Measurements from ENCODE around the gene RAP1B.
"Not testable (repeated sequence)": the region's sequence is repeated elsewhere in the genome, so short reads cannot be mapped to it uniquely, and the experiment has no call there.

RAP1B gene

DNA sequence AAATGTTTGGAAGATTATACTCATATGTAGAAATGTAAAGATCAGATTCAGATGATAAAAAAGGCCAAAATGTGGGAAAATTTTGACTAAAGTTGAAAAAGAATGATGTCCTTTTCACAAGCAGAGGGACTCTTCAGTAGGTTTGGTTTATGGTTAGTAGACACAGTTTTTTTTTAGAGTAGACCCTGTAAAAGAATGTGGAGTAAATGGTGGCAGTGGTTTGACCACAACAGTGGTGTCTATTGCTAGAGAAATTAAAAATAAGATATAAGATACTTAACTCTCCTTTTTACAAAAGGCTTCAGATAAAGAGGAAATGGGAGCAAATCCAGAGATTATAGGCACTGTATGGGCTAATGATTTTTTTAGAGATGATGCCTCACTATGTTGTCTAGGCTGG, 21.8 kb downstream of the RAP1B start:
- DNase-seq (ENCODE audit: low spot score): no peak
- Mint-ChIP-seq H3K27ac (no peak overlapping the region), H3K27me3 (ENCODE audit: low read depth) (no peaks in the 10 kb centered on the region), H3K4me1 (ENCODE audit: low read depth) (peaks cover 40% of the 10 kb centered on the region), H3K36me3 (ENCODE audit: low read depth) (peaks cover 32% of the 10 kb centered on the region), H3K4me3 (no peak overlapping the region), H3K9me3 (peaks cover 8% of the 10 kb centered on the region)

DNA sequence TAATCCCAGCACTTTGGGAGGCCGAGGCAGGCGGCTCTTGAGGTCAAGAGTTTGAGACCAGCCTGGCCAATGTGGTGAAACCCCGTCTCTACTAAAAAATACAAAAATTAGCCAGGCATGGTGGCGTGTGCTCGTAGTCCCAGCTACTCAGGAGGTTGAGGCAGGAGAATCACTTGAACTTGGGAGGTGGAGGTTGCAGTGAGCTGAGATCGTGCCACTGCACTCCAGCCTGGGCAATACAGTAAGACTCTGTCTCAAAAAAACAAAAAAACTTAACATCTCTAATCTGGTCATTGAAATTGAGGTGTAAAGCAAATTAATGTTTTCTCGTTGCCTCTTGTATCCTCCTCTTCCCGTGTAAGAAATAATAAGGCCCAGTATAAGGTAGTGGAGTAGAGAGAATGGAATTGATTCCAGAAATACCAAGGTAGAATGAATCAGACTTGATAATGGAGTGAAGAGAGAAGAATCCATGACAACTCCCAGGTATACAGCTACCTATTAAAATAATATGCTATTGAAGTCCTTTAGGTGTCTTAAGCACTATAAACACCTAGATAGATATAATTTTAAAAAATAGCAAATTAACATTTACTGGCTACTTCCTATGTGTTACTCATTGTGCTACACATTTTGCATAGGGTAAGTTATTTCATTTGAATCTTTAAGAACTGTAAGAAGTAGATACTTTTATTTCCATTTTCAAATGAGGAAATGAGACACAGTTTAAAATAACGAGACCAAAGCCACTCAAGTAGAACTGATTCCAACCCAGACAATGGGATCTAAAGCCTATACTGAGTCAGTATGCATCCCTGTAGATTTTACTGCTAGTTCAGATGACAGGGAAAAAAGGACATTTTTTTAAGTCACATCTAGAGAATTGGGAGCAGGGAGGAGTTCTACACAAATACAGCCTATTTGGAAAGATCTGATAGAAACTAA, 23.2 kb downstream of the RAP1B start:
- H3K27me3 Mint-ChIP-seq (ENCODE audit: low read depth): no peaks in the 10 kb centered on the region
- peaks cover 22% of the 10 kb centered on the region for H3K36me3 Mint-ChIP-seq (ENCODE audit: low read depth)
- no peak overlapping the region for H3K4me3 Mint-ChIP-seq
- no peaks in the 10 kb centered on the region for H3K9me3 Mint-ChIP-seq
- peaks cover 43% of the 10 kb centered on the region for H3K4me1 Mint-ChIP-seq (ENCODE audit: low read depth)
- H3K27ac Mint-ChIP-seq: peak overlapping the region; percentile 35
- DNase-seq (ENCODE audit: low spot score): no peak

DNA sequence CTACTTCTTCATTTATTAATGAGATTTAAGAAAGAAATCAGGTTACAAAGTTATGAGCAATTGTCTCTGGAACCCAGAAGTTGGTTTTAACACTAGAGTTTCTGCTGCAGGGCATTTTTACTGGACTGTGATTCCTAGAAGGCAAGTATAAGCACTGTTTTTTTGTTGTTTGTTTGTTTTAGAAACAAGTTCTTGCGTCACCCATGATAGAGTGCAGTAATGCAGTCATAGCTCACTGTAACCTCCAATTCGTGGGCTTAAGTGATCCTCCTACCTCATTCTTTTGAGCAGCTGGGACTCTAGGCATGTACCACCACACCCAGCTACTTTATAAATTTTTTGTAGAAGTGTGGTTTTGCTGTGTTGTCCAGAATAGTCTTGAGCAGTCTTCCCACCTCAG, 25.6 kb downstream of the RAP1B start:
- Mint-ChIP-seq H3K27me3 (ENCODE audit: low read depth) (no peaks in the 10 kb centered on the region), H3K9me3 (no peaks in the 10 kb centered on the region), H3K36me3 (ENCODE audit: low read depth) (peaks cover 13% of the 10 kb centered on the region), H3K4me3 (no peak overlapping the region), H3K4me1 (ENCODE audit: low read depth) (peaks cover 47% of the 10 kb centered on the region), H3K27ac (no peak overlapping the region)
- no peak for DNase-seq (ENCODE audit: low spot score)

DNA sequence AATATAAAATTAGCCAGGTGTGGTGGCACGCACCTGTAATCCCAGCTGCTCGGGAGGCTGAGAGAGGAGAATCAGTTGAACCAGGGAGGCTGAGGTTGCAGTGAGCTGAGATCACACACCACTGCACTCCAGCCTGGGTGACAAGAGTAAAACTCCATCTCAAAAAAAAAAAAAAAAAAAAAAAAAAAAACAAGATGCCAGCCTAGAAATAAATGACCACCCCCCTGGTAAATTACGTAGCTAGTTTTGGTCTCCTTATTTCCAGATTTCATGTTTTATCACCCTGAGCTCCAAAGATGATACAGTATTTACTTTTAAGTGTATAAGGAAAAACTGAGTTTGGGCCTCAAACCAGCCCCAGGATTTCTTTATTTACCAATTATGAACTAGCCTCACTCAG, 26.7 kb downstream of the RAP1B start:
- not testable (repeated sequence) for H3K27me3 Mint-ChIP-seq (ENCODE audit: low read depth)

DNA sequence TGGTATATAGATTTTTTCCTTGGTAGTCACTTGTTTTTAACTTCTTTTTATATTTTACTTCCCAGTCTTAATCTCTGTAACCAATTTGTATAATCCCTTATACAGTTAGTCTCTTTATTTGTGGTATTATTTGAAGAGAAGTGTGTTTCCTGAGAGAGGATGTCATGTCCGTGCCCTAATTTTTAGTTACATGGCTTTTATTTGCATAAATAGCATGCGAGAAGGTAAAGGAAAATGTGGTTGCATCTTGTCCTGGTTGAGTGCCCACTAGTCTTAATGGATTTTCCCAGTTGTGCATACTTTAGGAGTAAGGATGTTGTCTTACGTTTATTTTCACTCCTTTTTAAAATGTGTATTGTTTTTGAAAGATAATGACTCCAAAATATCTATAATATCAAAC, 27.5 kb downstream of the RAP1B start:
- H3K4me3 Mint-ChIP-seq: no peak overlapping the region
- peaks cover 50% of the 10 kb centered on the region for H3K4me1 Mint-ChIP-seq (ENCODE audit: low read depth)
- peak overlapping the region; percentile 71 for H3K27ac Mint-ChIP-seq

More for the DNA sequence above, 26.7 kb downstream of the RAP1B start:
- not testable (repeated sequence) for H3K27ac Mint-ChIP-seq; H3K9me3 Mint-ChIP-seq; H3K4me3 Mint-ChIP-seq; DNase-seq (ENCODE audit: low spot score)
- Mint-ChIP-seq H3K4me1 (ENCODE audit: low read depth) (peaks cover 51% of the 10 kb centered on the region), H3K36me3 (ENCODE audit: low read depth) (peaks cover 13% of the 10 kb centered on the region)

DNA sequence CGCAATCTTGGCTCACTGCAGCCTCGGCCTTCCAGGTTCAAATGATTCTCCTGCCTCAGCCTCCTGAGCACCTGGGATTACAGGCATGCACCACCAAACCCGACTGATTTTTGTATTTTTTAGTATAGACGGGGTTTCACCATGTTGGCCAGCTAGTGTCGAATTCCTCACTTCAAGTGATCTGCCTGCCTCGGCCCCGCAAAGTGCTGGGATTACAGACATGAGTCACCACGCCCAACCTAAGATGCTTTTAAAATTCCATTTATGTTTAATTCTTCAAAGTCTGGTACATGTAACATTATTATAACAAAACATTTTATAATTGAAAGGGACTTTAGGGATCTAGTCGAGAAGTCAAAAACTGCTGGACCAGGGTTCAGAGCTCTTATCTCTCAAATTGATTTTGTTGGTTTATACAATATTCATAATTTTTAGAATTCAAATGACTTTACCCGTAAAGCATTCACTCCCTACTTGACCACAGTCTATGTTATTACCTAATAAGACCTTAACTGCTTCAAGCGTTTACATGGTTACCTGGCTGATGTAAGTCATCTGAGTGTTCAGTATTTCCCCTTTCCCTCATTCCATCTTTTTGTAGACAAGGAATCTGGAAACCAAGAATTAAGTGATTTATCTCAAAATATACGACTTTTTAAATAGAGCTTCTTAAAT, 28.2 kb downstream of the RAP1B start:
- Mint-ChIP-seq H3K36me3 (ENCODE audit: low read depth) (peaks cover 16% of the 10 kb centered on the region), H3K9me3 (no peaks in the 10 kb centered on the region)

More for the DNA sequence above, 27.5 kb downstream of the RAP1B start:
- Mint-ChIP-seq H3K9me3 (no peaks in the 10 kb centered on the region), H3K36me3 (ENCODE audit: low read depth) (peaks cover 16% of the 10 kb centered on the region), H3K27me3 (ENCODE audit: low read depth) (no peaks in the 10 kb centered on the region)
- DNase-seq (ENCODE audit: low spot score): no peak

DNA sequence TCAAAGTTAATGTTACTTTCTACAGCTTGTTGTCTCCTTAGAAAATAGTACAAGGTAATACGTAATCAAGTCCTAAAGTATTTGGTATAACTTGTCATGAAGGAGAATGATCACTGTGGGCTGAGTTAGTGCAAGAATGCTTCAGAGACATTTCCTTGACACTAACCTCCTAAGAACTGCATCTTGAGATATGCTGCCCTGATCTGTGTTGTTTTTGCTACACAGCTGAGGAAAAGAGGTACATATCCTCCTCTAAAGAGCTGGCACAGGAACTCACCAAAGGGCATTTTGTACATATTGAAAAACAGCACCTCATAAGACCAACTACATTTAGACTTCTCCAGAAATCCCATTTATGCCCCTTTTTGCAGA, 28.7 kb downstream of the RAP1B start:
- Mint-ChIP-seq H3K36me3 (ENCODE audit: low read depth) (peaks cover 19% of the 10 kb centered on the region), H3K27ac (no peak overlapping the region), H3K27me3 (ENCODE audit: low read depth) (no peaks in the 10 kb centered on the region), H3K9me3 (no peaks in the 10 kb centered on the region), H3K4me3 (no peak overlapping the region), H3K4me1 (ENCODE audit: low read depth) (peaks cover 47% of the 10 kb centered on the region)
- no peak for DNase-seq (ENCODE audit: low spot score)

More for the DNA sequence above, 28.2 kb downstream of the RAP1B start:
- no peaks in the 10 kb centered on the region for H3K27me3 Mint-ChIP-seq (ENCODE audit: low read depth)
- no peak for DNase-seq (ENCODE audit: low spot score)
- H3K4me1 Mint-ChIP-seq (ENCODE audit: low read depth): peaks cover 48% of the 10 kb centered on the region
- H3K27ac Mint-ChIP-seq: no peak overlapping the region
- H3K4me3 Mint-ChIP-seq: no peak overlapping the region

DNA sequence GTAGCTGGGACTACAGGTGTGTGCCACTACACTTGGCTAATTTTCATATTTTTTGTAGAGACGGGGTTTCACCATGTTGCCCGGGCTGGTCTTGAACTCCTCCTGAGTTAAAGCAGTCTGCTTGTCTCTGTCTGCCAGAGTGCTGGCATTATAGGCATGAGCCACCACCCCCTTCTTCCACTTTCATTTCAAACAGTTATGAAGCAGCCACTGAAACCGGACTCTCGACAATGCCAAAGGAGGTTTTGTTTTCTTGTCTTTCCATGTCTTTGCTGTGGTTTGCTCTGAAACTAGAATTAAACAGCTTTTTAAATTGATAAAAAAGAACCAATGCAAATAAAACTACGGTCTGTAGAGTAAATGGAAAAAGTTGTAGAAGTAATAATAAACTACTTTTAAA, 30.4 kb downstream of the RAP1B start:
- peak; percentile 57 for DNase-seq (ENCODE audit: low spot score)
- Mint-ChIP-seq H3K27me3 (ENCODE audit: low read depth) (no peaks in the 10 kb centered on the region), H3K9me3 (no peaks in the 10 kb centered on the region), H3K27ac (peak overlapping the region; percentile 58), H3K4me3 (peak overlapping the region; percentile 65), H3K4me1 (ENCODE audit: low read depth) (peaks cover 49% of the 10 kb centered on the region), H3K36me3 (ENCODE audit: low read depth) (peaks cover 23% of the 10 kb centered on the region)

DNA sequence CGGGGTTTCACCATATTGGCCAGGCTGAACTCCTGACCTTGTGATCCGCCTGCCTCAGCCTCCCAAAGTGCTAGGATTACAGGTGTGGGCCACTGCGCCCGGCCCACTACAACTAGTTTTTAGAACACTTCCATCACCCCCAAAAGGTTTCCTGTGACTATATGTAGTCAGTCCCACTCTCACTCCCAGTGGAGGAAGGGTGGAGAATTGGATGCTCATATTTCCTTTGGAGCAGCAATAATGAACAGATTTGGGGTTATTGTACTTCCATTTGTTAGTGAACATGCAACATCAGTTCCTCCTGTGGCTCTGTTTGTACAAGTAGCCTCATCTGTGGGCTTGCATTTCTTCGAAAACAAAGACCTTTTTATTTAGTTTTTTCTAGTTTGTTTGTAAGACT, 35.8 kb downstream of the RAP1B start:
- Mint-ChIP-seq H3K4me1 (ENCODE audit: low read depth) (peaks cover 37% of the 10 kb centered on the region), H3K36me3 (ENCODE audit: low read depth) (peaks cover 41% of the 10 kb centered on the region), H3K9me3 (no peaks in the 10 kb centered on the region), H3K4me3 (no peak overlapping the region), H3K27me3 (ENCODE audit: low read depth) (no peaks in the 10 kb centered on the region), H3K27ac (no peak overlapping the region)
- DNase-seq (ENCODE audit: low spot score): no peak

DNA sequence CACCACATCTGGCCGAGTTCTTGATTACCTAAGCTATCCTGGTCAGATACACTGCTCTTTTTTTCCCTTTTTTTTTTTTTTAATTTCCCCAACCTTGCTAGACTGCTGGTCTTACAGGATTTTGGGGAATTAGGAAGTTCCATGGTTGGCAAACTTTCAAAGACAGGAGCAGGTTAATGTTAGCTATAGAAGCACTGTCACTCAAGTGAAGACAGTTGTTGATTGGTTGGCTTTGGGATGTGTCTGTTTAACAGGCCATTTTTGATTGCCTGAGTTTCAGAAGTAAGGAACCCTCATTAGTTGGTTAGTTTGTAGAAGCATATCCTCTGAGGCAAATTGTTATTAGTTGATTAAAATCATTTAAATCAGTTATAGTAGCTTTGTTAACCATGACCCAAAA, 36.8 kb downstream of the RAP1B start:
- no peaks in the 10 kb centered on the region for H3K9me3 Mint-ChIP-seq
- peaks cover 29% of the 10 kb centered on the region for H3K4me1 Mint-ChIP-seq (ENCODE audit: low read depth)
- DNase-seq (ENCODE audit: low spot score): no peak
- H3K36me3 Mint-ChIP-seq (ENCODE audit: low read depth): peaks cover 40% of the 10 kb centered on the region
- no peaks in the 10 kb centered on the region for H3K27me3 Mint-ChIP-seq (ENCODE audit: low read depth)
- H3K4me3 Mint-ChIP-seq: no peak overlapping the region
- H3K27ac Mint-ChIP-seq: no peak overlapping the region

DNA sequence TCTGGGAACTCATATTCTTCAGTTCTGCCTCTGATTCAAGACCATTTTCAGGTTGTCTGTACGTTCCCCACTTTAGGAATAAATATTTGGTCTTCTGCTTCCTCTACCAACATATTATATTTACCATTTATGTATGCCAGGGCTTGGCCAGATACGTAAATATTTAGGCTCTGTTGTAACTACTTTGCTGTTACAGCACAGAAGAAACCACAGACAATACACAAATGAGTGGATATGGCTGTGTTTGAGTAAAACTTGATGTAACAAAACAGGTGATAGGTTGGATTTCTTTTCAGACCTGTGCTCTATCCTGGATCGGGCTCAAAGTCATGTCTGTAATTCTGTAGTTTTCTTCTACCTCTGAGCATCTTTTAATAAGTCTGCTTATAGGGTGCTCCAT, 37.5 kb downstream of the RAP1B start:
- no peak overlapping the region for H3K4me3 Mint-ChIP-seq
- H3K36me3 Mint-ChIP-seq (ENCODE audit: low read depth): peaks cover 38% of the 10 kb centered on the region
- H3K27ac Mint-ChIP-seq: no peak overlapping the region
- H3K4me1 Mint-ChIP-seq (ENCODE audit: low read depth): peaks cover 28% of the 10 kb centered on the region
- H3K27me3 Mint-ChIP-seq (ENCODE audit: low read depth): no peaks in the 10 kb centered on the region
- no peak for DNase-seq (ENCODE audit: low spot score)
- no peaks in the 10 kb centered on the region for H3K9me3 Mint-ChIP-seq

DNA sequence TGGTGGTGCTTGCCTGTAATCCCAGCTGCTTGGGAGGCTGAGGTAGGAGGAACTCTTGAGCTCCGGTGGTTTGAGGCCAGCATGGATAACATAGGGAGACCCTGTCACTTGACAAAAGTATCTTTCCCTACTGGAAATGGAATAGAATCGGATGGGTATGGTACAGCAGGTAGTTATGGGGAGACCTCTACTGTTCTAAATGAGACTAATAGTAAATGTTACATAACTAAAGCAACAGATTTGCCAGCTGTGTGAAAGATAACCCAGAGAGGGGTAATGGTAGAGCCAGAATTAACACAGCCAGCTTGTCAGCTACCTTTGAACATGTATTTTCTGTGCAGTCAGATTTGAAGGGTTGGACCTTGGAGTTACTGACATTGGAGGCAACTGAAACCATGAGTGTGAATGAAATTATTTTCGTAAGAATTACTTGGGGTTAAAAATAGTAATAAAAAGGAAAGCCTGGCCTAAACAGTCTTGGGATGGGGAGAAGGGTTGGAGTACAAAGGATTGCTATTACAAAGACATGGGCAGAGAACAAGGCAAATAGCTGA, 54.4 kb downstream of the RAP1B start:
- no peaks in the 10 kb centered on the region for H3K9me3 Mint-ChIP-seq
- H3K27me3 Mint-ChIP-seq (ENCODE audit: low read depth): no peaks in the 10 kb centered on the region
- peaks cover 12% of the 10 kb centered on the region for H3K4me1 Mint-ChIP-seq (ENCODE audit: low read depth)
- DNase-seq (ENCODE audit: low spot score): no peak
- peaks cover 17% of the 10 kb centered on the region for H3K36me3 Mint-ChIP-seq (ENCODE audit: low read depth)
- H3K4me3 Mint-ChIP-seq: no peak overlapping the region
- H3K27ac Mint-ChIP-seq: no peak overlapping the region

DNA sequence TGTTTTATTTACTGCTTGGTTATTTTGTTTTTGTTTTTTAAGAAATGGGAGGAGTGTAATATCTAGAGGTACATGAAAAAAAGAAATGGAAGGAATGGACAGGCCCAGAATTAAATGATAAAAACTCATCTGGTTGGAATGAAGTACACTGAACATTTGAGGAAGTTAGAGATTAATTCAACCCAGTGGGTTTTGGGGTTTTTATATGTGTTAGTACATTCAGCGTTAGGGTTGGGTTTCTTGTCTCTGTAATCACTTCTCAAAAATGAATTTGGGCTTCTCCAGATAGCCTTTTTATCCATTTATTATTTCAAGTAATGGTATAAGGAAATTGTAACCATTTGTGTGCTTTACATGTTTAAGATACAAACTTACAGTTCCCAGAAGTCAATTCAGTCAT, 56.6 kb downstream of the RAP1B start:
- H3K27me3 Mint-ChIP-seq (ENCODE audit: low read depth): no peaks in the 10 kb centered on the region

DNA sequence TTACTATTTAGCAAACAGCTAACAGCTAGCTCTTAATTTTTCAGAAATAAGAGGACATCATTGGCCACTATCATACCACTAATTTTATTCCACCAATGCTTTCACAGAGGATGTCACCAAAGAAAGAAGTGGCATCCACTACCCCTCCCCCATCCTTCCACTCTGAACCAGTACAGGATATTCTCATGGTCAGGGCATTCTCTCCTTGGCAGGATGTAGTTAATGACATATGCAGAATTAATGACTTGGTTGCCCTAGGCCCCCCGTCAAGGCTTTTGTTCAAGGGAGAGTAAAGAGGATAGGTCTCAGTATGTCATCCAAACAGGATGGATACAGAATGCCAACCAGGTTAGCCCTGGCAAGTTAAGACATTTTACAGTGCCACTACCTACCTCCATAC, 57.2 kb downstream of the RAP1B start:
- no peak for DNase-seq (ENCODE audit: low spot score)
- H3K36me3 Mint-ChIP-seq (ENCODE audit: low read depth): peaks cover 9% of the 10 kb centered on the region
- H3K4me1 Mint-ChIP-seq (ENCODE audit: low read depth): peaks cover 20% of the 10 kb centered on the region
- H3K27me3 Mint-ChIP-seq (ENCODE audit: low read depth): no peaks in the 10 kb centered on the region
- H3K27ac Mint-ChIP-seq: no peak overlapping the region
- no peaks in the 10 kb centered on the region for H3K9me3 Mint-ChIP-seq
- no peak overlapping the region for H3K4me3 Mint-ChIP-seq

More for the DNA sequence above, 56.6 kb downstream of the RAP1B start:
- DNase-seq (ENCODE audit: low spot score): no peak
- peaks cover 12% of the 10 kb centered on the region for H3K36me3 Mint-ChIP-seq (ENCODE audit: low read depth)
- H3K4me3 Mint-ChIP-seq: no peak overlapping the region
- H3K9me3 Mint-ChIP-seq: no peaks in the 10 kb centered on the region
- H3K4me1 Mint-ChIP-seq (ENCODE audit: low read depth): peaks cover 20% of the 10 kb centered on the region
- H3K27ac Mint-ChIP-seq: peak overlapping the region; percentile 4
